IMR-90 (cell line): ENCODE data around the gene ABTB2. TPM values are rescaled to one million over a fixed set of nuclear protein-coding genes. Genes with fewer than 3 reads are reported as not detected.
A peak's percentile ranks its signal among the peaks of the same experiment; 100 is the strongest.

Experiments
- ATAC-seq: fragments of 200-7000 bp; cut with Tn5 transposase; 2 replicates; pipeline ENCODE4 v1.9.1; 2020; ENCODE audit warnings: low read depth, mild to moderate bottlenecking, moderate library complexity
- BruUV-seq: library from RNA; stranded (reverse); fragments of 400-500 nt; replicated peaks from 2 replicates; lab custom pipeline; 2021; lab: Mats Ljungman, UMichigan
- CTCF ChIA-PET: fragments of 300-600 bp; formaldehyde crosslinking; extraction: SDS; loops from one replicate; lab custom pipeline; 2021; ENCODE audit warnings: antibody characterized with exemption; lab: Yijun Ruan, JAX
- POLR2A ChIA-PET: fragments of 300-600 bp; sonication (Branson Sonifier 250); formaldehyde crosslinking; loops from one replicate; lab custom pipeline; 2022; ENCODE audit warnings: antibody characterized with exemption; ENCODE audit not compliant: unreplicated experiment; lab: Charles Lee
- DNase-seq: peaks from one replicate; pipeline ENCODE4 v3.0.0; 2013
- H2AFZ ChIP-seq: replicated peaks from 2 replicates; pipeline ENCODE3; 2013; ENCODE audit warnings: low read length, mild to moderate bottlenecking; ENCODE audit not compliant: poor library complexity
- H2AK5ac ChIP-seq: 2 replicates; pipeline ENCODE4 v1.6.1; 2013; ENCODE audit warnings: low read depth, low read length, inconsistent platforms
- H2AK9ac ChIP-seq: replicated peaks from 2 replicates; pipeline ENCODE3; 2013; ENCODE audit warnings: mild to moderate bottlenecking, low read depth, low read length, moderate library complexity; ENCODE audit not compliant: poor library complexity
- H2BK120ac ChIP-seq: 2 replicates; pipeline ENCODE4 v1.6.1; 2013; ENCODE audit warnings: low read depth, low read length, inconsistent platforms
- H2BK15ac ChIP-seq: 3 replicates; pipeline ENCODE4 v1.6.1; 2013; ENCODE audit warnings: low read depth, low read length, inconsistent platforms
- H2BK20ac ChIP-seq: 2 replicates; pipeline ENCODE4 v1.6.1; 2013; ENCODE audit warnings: low read depth, mild to moderate bottlenecking, inconsistent platforms, low read length, moderate library complexity
- H2BK5ac ChIP-seq: 2 replicates; pipeline ENCODE4 v1.6.1; 2013; ENCODE audit warnings: mild to moderate bottlenecking, low read depth, low read length, inconsistent platforms; ENCODE audit not compliant: poor library complexity, severe bottlenecking
- H3K14ac ChIP-seq: replicated peaks from 2 replicates; pipeline ENCODE4 v1.6.1; 2013; ENCODE audit warnings: low read depth, low read length, inconsistent platforms
- H3K18ac ChIP-seq: 2 replicates; pipeline ENCODE4 v1.6.1; 2013; ENCODE audit warnings: low read depth, low read length, control low read depth
- H3K23ac ChIP-seq: 2 replicates; pipeline ENCODE4 v1.6.1; 2013; ENCODE audit warnings: low read depth, low read length, inconsistent platforms
- H3K27ac ChIP-seq: 2 replicates; pipeline ENCODE4 v1.5.1; 2013; ENCODE audit warnings: mild to moderate bottlenecking, control low read depth, low read length; ENCODE audit not compliant: insufficient read depth
- H3K27me3 ChIP-seq: 2 replicates; pipeline ENCODE4 v1.6.1; 2013; ENCODE audit warnings: low read length; ENCODE audit not compliant: control insufficient read depth, insufficient read depth
- H3K36me3 ChIP-seq: 2 replicates; pipeline ENCODE4 v1.6.1; 2013; ENCODE audit warnings: low read length, mixed read lengths; ENCODE audit not compliant: control insufficient read depth, insufficient read depth
- H3K4ac ChIP-seq: 2 replicates; pipeline ENCODE4 v1.6.1; 2013; ENCODE audit warnings: low read depth, low read length, inconsistent platforms
- H3K4me1 ChIP-seq: 2 replicates; pipeline ENCODE4 v1.6.1; 2013; ENCODE audit warnings: low read length, mixed read lengths; ENCODE audit not compliant: control insufficient read depth, insufficient read depth
- H3K4me2 ChIP-seq: 2 replicates; pipeline ENCODE4 v1.6.1; 2013; ENCODE audit warnings: low read depth, mild to moderate bottlenecking, control low read depth, low read length, moderate library complexity
- H3K4me3 ChIP-seq: 2 replicates; pipeline ENCODE4 v1.5.1; 2013; ENCODE audit warnings: low read depth, mild to moderate bottlenecking, control low read depth, low read length, moderate library complexity; ENCODE audit not compliant: insufficient read depth
- H3K56ac ChIP-seq: 2 replicates; pipeline ENCODE4 v1.6.1; 2013; ENCODE audit warnings: low read length, inconsistent platforms; ENCODE audit not compliant: insufficient read depth; ENCODE audit errors: extremely low read depth
- H3K79me1 ChIP-seq, 2 experiments: 2 replicates each; pipeline ENCODE4 v1.6.1; 2013; ENCODE audit warnings: low read length in 2 of 2, inconsistent platforms in 1 of 2, low read depth in 1 of 2
- H3K9ac ChIP-seq: 2 replicates; pipeline ENCODE4 v1.6.1; 2013; ENCODE audit warnings: low read depth, low read length, control low read depth
- H3K9me1 ChIP-seq: 2 replicates; pipeline ENCODE4 v1.6.1; 2013; ENCODE audit warnings: low read length, inconsistent platforms; ENCODE audit not compliant: insufficient read depth
- H3K9me3 ChIP-seq: 2 replicates; pipeline ENCODE4 v1.6.1; 2013; ENCODE audit warnings: low read length; ENCODE audit not compliant: control insufficient read depth, insufficient read depth
- H4K20me1 ChIP-seq: 2 replicates; pipeline ENCODE4 v1.6.1; 2013; ENCODE audit warnings: low read length, inconsistent platforms; ENCODE audit not compliant: insufficient read depth
- H4K5ac ChIP-seq: 2 replicates; pipeline ENCODE4 v1.6.1; 2013; ENCODE audit warnings: mild to moderate bottlenecking, low read depth, low read length, control low read depth
- H4K8ac ChIP-seq, 2 experiments: 2 replicates each; pipeline ENCODE4 v1.6.1; 2013; ENCODE audit warnings: low read depth in 2 of 2, low read length in 2 of 2, control low read depth in 1 of 2, inconsistent platforms in 1 of 2
- H4K91ac ChIP-seq: 2 replicates; pipeline ENCODE4 v1.6.1; 2013; ENCODE audit warnings: low read depth, low read length, inconsistent platforms; ENCODE audit not compliant: insufficient read depth
- FOS ChIP-seq: fragments of 150-350 bp; IDR thresholded peaks from 2 replicates; pipeline ENCODE4 v1.6.1; 2016; ENCODE audit warnings: low read depth, low read length
- SMC3 ChIP-seq: fragments of 150-350 bp; IDR thresholded peaks from 2 replicates; pipeline ENCODE4 v1.6.1; 2016; ENCODE audit warnings: low read depth, mild to moderate bottlenecking, antibody characterized with exemption, low read length, moderate library complexity
- WGBS, 2 experiments: methylation state at CpG; one replicate each; pipeline versions ENCODE4 v1.1.5 to v1.1.7; 2013; ENCODE audit warnings: missing lambda C conversion rate in 2 of 2; ENCODE audit not compliant: insufficient read length in 1 of 2; ENCODE audit errors: extremely low coverage in 2 of 2; 5-methylcytosine and 5-hydroxymethylcytosine counted together
- dilution Hi-C: fragments of 300-500 bp; cut with HindIII; formaldehyde crosslinking; loops from one replicate; pipeline ENCODE4 v1.14.3; 2018; ENCODE audit warnings: low sequenced_read_pairs; ENCODE audit not compliant: unreplicated experiment
- in situ Hi-C: fragments of 300-500 bp; cut with MboI; formaldehyde crosslinking; loops from 3 replicates; pipeline ENCODE4 v1.14.3; 2019; ENCODE audit warnings: low sequenced_read_pairs, inconsistent platforms, mixed read lengths
- intact Hi-C: fragments of 100-400 bp; cut with micrococcal nuclease; formaldehyde crosslinking; loops from 2 replicates; pipeline ENCODE4 v1.10.0; 2022
- polyA plus RNA-seq, 3 experiments: library from polyadenylated mRNA; depleted of rRNA; stranded (reverse); fragments of >200 nt; gene quantifications; 2 replicates each; pipeline ENCODE4 v1.2.3, GENCODE V29; 2012; ENCODE audit warnings: low replicate concordance in 1 of 3
- total RNA-seq: library from RNA; depleted of rRNA; stranded (reverse); fragments of >200 nt; gene quantifications from 2 replicates; pipeline ENCODE4 v1.2.3, GENCODE V29; 2012

ABTB2 gene
- total and polyA plus RNA-seq, 2 of the 4 experiments (the other 2 are of a cell fraction): 0.18 to 2.0 TPM

DNA sequence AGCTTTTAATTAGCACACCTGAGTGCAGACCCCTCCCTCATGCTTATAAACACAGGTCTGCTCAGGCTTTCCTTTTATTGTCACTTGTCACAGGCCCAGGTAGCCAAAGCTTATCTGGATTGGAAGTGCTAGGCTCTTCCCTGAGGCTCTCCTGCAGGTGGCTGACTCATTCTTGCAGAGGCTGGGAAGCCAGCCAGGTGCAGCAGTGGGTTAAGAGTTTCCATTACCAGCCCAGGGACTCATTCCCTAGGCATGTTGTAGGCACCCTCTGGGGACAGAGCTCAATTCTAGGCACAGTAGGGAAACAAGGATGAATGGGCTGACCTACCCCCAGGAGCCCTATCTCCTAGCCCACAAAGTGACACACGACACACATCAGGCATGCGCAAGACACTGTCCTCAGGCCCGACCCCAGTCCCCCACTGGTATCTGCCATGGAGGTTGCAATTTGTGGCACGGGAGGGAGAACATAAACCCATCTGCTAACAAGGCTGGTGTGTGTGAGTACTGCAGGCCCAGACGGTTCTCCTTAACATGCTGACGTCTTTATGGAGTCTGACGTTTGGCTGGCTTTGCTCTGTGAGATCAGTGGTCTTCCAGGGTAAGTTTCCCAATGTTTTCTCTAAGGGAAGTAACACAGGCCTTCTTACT lies 94.2 kb downstream of the ABTB2 start:
- Histone ChIP-seq H2AK5ac (peak overlapping the region; percentile 66; the same call in 1 of the 2 replicates), H2BK120ac (no peak overlapping the region; the same call in 1 of the 2 replicates), H3K4me2 (no peak overlapping the region), H3K9ac (no peak overlapping the region), H4K91ac (no peak overlapping the region), H3K9me3 (no peaks in the 10 kb centered on the region), H4K8ac (no peak overlapping the region), H3K27me3 (peaks cover 12% of the 10 kb centered on the region), H3K4me1 (peaks cover 11% of the 10 kb centered on the region; the same call in 1 of the 2 replicates), H3K18ac (no peak overlapping the region), H3K79me1 (peaks cover 0 to 3% of the 10 kb centered on the region in 2 experiments; a peak in 1 of 4 replicates), H2AFZ (no peak overlapping the region), H3K36me3 (no peaks in the 10 kb centered on the region), H4K20me1 (peaks cover 11% of the 10 kb centered on the region), H3K9me1 (peaks cover 16% of the 10 kb centered on the region), H2BK15ac (peak overlapping the region; percentile 19; the same call in 1 of the 3 replicates), H3K56ac (no peak overlapping the region), H3K4ac (peak overlapping the region; percentile 37; the same call in 1 of the 2 replicates), H2AK9ac (peak overlapping the region; percentile 74), H2BK20ac (no peak overlapping the region), H3K23ac (no peak overlapping the region), H4K5ac (no peak overlapping the region), H2BK5ac (no peak overlapping the region), H3K14ac (no peak overlapping the region), H3K27ac (no peak overlapping the region), H3K4me3 (no peak overlapping the region)
- intact Hi-C loops (no loop called here), in situ Hi-C loops (no loop called here), dilution Hi-C loops (loop anchor here (10.0 kb wide), 1 partner anchor 91 kb away; the partner anchor contains the start of gene ABTB2)
- no TSS peak for BruUV-seq
- peak; percentile 82 for DNase-seq
- no peak for ATAC-seq
- ChIA-PET CTCF (no interaction called here), POLR2A (no interaction called here)
- peak; percentile 33; the same call in 1 of the 2 replicates for TF ChIP-seq FOS
- no peak for TF ChIP-seq SMC3
- 54% methylated on average over 3 of the region's 7 CpGs; no CpG with 5 or more reads in 1 of the 2 experiments for WGBS, 2 experiments
